Measurements from ENCODE around the gene TLE7.

DNA sequence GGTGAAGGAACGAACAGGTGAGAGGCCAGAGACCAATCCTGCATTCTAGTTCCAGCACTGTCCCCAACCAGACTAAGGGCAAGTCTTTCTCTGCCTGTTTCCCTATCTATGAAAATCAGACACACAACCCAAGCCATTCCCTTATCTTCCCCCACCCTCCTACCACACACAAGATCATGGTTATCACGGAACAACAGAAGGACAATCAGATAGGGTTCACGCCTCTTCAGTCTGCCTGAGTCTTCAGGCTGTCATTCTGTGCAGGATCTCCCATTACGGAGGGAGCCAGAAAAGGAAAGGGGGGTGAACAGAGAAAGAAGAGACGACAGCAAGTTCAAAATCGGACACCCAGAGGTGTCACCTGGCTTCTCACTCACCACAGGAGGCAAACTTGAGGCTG lies 11.1 kb downstream of the TLE7 start:
- TF ChIP-seq GATA2 (IDR thresholded peaks at IDR 0.05; ENCODE audit: low read depth, low read length) (no peak), GATA3 (IDR thresholded peaks at IDR 0.05; ENCODE audit: low read depth, low read length) (no peak)
